Left forelimb (tissue), 1 donor: ENCODE measurements around the gene EFCAB6.
A peak's percentile ranks its signal among the peaks of the same experiment; 100 is the strongest.

Source experiments
- DNase-seq: peaks from one replicate; pipeline ENCODE4 v3.0.0-alpha.2; 2018; ENCODE audit warnings: low spot score

EFCAB6 gene

GRCh38 chr22:43530349-43531201 is 281.5 kb downstream of the EFCAB6 start:
- DNase-seq, result peak; percentile 49

GRCh38 chr22:43529934-43530333 is 282.2 kb downstream of the EFCAB6 start:
- no peak for DNase-seq

GRCh38 chr22:43529461-43529860 is 282.6 kb downstream of the EFCAB6 start:
- no peak for DNase-seq

- peak; percentile 40 for DNase-seq
Measured at GRCh38 chr22:43528601-43529360, 283.3 kb downstream of the EFCAB6 start.

GRCh38 chr22:43526946-43527345 is 285.2 kb downstream of the EFCAB6 start:
- DNase-seq, result peak; percentile 52

DNA sequence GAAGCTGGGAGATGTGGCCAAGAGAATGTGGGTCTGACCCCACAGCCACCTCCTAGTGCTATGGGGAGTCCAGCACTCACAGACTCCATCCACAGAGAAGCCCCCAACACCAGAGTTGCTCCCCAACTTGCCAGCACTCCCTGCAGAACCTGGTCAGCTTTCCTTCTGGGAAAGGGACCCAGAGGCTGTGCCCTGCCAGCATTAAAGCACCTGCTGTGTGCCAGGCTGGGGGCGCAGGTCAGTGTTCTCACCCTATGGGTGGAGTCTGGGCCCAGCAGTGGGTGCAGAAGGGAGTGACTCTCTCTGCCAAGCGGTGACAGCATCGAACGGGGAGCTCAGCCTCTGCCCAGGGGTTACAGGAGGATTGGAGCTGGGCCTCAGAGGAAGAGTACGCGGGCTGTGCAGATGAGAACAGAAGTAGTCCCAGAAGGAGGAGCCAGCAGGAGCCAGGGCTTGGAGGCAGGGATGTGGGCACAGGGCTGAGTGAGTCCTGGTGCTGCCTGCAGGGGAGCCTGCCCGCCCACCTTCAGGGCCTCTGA is 285.9 kb downstream of the EFCAB6 start:
- peak; percentile 33 for DNase-seq

DNA sequence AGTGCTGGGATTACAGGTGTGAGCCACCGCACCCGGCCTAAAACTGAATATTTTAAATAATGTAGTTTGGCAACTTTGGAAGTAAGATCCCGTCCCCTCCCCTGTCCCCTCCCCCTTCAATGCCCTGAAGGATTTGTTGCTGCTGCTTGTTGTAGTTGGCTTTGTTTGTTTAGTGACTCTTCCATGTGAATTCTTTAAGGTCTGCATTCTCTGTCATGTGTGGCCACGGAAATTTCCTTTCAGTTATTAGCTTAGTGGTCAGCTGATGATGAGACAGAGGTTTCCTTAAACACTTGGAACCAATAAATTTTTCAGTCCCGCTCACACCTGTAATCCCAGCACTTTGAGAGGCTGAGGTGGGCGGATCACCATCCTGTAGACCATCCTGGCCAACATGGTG is 290.4 kb downstream of the EFCAB6 start:
- no peak for DNase-seq

GRCh38 chr22:43520632-43521039 is 291.5 kb downstream of the EFCAB6 start:
- DNase-seq, result no peak

DNA sequence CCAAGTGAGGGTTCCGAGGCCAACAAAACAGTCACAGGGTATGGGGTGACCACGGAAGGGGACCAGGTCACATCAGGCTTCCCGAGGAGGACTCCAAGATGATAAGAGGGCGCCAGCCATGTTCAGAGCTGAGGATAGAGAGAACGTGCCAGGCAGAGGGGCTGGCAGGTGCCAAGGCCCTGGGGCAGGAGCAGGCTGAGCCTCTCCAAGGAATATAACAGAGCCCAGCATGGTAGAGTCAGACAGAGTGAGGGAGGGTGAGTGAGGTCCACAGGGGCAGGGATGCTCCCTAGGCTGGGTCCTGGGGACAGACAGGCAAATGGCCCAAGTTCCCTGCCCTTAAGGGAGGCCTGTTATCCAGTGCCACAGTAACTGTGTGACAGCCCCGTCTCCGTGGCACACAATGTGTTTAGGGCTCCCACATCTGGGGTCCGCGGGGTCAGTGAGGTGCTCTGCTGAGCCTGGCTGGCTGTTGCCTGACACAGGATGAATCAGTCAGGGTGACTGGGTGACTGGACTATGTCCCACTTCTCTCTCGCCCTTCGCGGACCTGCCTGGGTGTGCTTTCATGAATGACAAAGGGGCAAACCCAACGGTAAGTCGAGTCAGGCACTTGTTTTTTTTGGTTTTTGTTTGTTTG is 295.0 kb downstream of the EFCAB6 start:
- no peak for DNase-seq

DNA sequence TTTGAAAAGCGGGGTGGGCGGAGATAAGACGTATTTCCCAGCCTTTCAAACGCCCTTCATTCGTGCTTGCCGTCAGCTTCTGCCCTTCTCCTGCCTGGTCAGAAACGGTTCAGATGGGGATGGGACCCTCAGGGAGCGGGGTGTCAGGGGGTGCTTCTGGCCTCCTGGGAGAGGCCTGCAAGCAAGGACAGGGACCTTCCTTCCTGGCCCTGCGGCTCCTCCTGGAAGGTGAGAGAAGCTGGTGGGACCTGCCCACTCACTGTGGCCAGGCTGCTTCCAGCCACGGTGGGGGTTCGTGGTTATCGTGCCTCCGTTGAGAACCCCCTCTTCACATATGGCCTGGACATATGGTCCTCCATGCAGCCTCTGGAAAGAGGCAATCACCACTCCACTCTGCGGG is 295.7 kb downstream of the EFCAB6 start:
- no peak for DNase-seq

DNA sequence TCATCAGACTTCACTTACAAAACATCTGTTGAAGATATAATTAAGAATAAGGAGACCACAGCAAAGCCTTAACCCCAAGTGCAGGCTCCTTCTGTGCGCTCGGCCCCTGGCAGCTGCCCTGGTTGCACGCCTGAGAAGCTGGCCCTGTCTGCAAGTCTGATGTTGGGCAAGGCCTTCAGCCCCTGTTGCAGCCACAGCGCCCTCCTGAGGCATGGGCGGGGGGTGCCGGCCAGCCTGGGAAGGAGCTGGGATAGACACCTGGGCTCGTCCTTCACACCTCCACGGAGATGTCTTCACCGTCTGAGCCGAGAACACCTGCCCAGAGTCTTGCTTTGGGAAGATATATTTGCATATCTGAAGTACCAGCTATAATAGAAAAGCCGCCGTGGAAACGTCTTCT is 296.2 kb downstream of the EFCAB6 start:
- DNase-seq, result no peak

GRCh38 chr22:43515411-43515810 is 296.7 kb downstream of the EFCAB6 start:
- DNase-seq, result no peak

DNA sequence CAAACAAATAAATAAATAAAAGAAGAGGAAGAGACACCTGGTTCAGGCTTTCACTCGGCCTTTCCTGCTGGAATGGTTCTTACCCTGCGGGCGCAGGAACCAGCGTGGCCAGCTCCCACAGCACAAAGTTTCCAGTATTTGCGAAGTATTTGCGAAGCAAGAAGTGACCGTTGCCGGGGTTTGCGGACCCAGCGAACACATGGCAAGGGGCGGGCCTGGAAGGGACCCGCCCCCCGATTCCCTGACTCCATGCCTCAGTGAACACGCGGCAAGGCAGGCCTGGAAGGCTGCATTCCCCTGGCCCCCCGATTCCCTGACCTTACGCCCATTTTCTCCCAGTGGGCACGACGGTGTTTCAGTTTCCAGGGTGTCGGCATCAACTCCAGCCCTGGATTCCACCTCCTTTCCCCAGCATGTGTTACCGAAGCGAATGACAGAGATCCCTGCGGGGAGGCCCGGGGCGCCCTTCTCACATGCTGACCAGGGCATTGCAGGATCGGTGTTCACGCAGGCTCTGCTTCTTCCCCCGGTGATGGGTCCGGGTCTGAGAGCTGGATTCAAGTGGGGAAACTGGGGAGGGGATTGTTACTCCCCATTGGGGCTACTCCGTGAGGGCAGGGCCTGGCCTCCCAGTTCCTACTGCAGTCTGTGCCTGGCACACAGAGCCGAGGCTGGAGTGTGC is 297.5 kb downstream of the EFCAB6 start:
- DNase-seq, result no peak

DNA sequence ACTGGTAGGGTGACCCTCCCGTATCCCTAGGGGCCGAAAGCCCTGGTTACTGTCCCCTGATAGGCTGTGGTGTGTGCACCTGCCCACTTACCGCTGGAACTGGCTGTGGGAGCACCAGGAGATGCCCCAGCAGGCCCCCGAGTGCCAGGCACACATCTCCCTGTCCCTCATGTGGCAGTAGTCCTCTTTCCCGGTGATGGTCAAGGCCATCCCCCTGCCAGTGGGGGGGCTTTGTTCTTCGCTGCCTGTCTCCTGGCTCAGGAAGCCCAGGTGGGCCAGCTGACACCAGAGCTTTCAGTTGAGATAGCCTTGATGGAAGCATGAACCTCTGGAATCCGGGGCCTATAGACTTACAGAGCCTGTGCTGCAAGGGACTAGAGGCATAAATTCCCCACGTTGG is 299.8 kb downstream of the EFCAB6 start:
- no peak for DNase-seq

GRCh38 chr22:43511276-43511910 is 300.7 kb downstream of the EFCAB6 start:
- DNase-seq, result no peak

GRCh38 chr22:43510281-43511070 is 301.6 kb downstream of the EFCAB6 start:
- DNase-seq, result no peak

DNA sequence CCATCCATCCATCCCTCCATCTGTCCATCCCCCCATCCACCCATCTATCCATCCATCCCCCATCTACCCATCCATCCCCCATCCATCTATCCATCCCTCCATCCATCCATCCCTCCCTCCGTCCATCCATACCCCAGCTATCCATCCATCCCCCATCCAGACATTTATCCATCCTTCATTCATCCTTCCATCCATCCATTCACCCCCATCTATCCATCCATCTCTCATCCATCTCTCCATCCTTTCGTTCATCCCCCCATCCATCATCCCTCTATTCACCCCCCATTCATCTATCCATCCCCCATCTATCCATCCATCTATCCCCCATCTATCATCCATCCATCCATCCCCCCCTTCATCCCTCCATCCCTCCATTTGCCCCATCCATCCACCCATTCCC is 302.8 kb downstream of the EFCAB6 start:
- no peak for DNase-seq

- DNase-seq, result no peak
Measured at GRCh38 chr22:43508489-43508888, 303.6 kb downstream of the EFCAB6 start.

DNA sequence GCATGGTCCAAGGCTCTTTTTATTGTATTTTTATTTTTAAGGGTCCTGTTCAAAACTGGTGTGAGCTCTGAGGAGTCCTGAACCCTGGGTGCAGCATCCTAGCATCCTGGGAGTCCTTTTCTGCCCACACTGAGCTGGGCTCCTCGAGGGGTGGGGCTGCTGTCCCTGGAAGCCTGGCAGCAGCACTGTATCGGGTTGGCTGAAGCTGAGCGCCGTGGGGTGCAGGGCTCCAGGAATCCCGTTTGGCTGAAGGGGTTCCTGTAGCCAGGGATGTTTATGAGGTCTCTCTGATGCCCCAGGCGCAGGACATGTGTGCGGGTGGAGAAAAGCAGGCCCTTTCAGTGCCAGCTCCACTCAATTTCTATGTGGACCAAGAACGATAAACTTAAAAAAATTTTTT is 304.9 kb downstream of the EFCAB6 start:
- DNase-seq, result no peak

GRCh38 chr22:43506487-43506886 is 305.6 kb downstream of the EFCAB6 start:
- DNase-seq, result no peak

- no peak for DNase-seq
Measured at GRCh38 chr22:43505896-43506295, 306.2 kb downstream of the EFCAB6 start.
